ENCODE measurements around the gene TYW1.
"Not testable (repeated sequence)": the region's sequence is repeated elsewhere in the genome, so short reads cannot be mapped to it uniquely, and the experiment has no call there.

The TYW1 gene

DNA sequence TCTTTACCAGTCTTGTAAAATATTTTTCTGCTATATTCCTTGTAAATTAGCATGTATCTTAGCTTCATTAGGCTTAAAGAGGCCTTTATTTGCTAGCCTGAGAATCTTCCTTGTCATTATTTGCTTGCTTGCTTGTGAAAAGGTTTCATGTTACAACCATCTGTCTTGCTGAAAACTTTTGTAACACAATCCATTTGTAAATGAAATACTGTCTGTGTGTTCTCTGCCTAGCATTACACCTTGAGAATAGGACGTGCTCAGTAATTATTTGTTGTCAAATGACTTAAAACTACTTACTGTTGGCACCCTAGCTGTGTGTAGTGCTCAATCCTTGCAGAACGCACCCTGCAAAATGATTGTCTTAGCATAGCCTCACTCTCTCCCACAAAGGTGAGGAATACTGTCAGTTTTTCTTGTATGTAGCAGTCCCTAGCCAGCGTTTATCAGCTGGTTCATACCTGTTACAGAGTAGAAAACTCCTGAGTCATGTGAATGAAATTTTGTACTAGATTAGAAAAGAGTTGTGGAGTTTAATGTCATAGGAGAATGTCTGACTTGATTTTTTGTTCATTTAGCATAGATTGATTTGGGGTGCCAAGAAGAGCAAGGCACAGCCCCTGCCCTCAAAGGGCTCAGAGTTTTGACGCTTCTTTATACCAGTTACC lies 193.3 kb downstream of the TYW1 start:
- CTCF ChIA-PET: not testable (repeated sequence)

DNA sequence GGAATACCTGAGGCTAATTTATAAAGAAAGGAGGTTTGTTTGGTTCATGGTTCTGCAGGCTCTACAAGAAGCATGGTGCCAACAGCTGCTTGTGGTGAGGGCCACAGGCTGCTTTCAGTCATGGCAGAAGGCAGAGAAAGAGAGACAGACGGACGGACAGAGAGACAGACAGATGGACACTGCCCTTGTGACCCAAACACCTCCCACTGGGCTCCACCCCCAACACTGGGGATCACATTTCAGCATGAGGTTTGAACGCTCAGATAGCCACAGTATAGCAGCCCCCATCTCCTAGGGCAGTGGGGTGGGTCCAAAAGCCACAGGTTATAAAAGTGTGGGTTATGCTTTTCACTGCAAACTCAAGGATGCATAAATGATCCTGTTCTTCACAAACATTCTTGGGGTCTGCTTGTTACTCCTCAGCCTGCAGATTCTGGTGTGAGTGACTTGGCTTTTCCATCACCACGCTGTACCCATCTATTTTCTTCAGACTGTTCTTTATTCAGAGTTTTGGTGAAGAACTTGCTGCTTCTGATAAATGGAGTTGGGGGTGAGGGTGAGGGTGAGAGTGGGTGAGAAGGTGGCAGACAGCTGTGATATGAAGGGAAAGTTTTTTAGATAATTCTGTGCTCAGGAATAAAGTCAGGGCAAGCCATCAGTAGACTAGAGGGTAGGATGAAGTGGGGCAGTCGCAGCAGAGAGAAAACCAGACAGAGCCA lies 194.5 kb downstream of the TYW1 start:
- H3K27me3 ChIP-seq (replicated peaks in 2 of 5; ENCODE audit: control insufficient read depth in 4 of 5, insufficient read depth in 5 of 5, low read length in 4 of 5); H3K36me3 ChIP-seq (ENCODE audit: control insufficient read depth in 4 of 4, insufficient read depth in 4 of 4, low read length in 3 of 4); H3K4me1 ChIP-seq (ENCODE audit: control extremely low read depth in 1 of 4, control insufficient read depth in 4 of 4, insufficient read depth in 4 of 4, low read length in 3 of 4); DNase-seq; H3K27ac ChIP-seq (ENCODE audit: insufficient read depth in 1 of 2, low read depth in 1 of 2, low read length in 2 of 2, poor library complexity in 1 of 2, severe bottlenecking in 2 of 2); CTCF ChIA-PET; H3K9me3 ChIP-seq (ENCODE audit: control extremely low read depth in 1 of 5, control insufficient read depth in 4 of 5, insufficient read depth in 2 of 5, low read depth in 1 of 5, low read length in 4 of 5); H3K4me3 ChIP-seq (ENCODE audit: control insufficient read depth in 1 of 7, extremely low read depth in 1 of 7, insufficient read depth in 4 of 7, low read depth in 2 of 7, low read length in 6 of 7); POLR2A ChIA-PET: not testable (repeated sequence)
- WGBS (ENCODE audit: insufficient coverage): 100% methylated on average over 2 of the region's 5 CpGs

More for the DNA sequence above, 193.3 kb downstream of the TYW1 start:
- POLR2A ChIA-PET; H3K27ac ChIP-seq (ENCODE audit: insufficient read depth in 1 of 2, low read depth in 1 of 2, low read length in 2 of 2, poor library complexity in 1 of 2, severe bottlenecking in 2 of 2); DNase-seq; H3K4me1 ChIP-seq (ENCODE audit: control extremely low read depth in 1 of 4, control insufficient read depth in 4 of 4, insufficient read depth in 4 of 4, low read length in 3 of 4); H3K36me3 ChIP-seq (ENCODE audit: control insufficient read depth in 4 of 4, insufficient read depth in 4 of 4, low read length in 3 of 4); H3K9me3 ChIP-seq (ENCODE audit: control extremely low read depth in 1 of 5, control insufficient read depth in 4 of 5, insufficient read depth in 2 of 5, low read depth in 1 of 5, low read length in 4 of 5); H3K27me3 ChIP-seq (replicated peaks in 2 of 5; ENCODE audit: control insufficient read depth in 4 of 5, insufficient read depth in 5 of 5, low read length in 4 of 5); H3K4me3 ChIP-seq (ENCODE audit: control insufficient read depth in 1 of 7, extremely low read depth in 1 of 7, insufficient read depth in 4 of 7, low read depth in 2 of 7, low read length in 6 of 7): not testable (repeated sequence)
- 93% methylated on average over 3 of the region's 4 CpGs for WGBS (ENCODE audit: insufficient coverage)

DNA sequence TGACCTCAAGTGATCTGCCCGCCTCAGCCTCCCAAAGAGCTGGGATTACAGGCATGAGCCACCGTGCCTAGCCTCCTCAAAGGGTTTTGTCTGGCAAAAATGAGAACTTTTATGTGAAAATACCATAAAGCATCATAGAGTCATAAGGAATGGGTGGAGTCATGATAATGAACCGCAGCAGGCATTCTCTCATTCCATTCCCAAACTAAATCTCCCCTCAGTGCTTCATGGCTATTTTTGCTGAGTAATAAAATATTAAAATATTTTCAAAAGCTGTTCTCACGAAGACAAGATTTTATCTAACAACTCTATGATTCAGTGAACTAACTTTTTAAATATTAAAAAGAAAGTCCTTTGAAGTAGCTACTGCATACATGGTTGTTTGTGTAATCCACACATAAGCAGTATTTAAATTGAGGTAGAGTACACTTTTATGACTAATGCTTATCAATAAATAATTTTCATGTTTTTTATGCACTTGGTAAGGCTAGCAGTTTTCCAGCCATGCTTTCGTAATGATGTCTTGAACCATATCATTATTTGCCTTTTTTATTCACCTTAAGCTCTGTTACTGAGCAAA lies 195.6 kb downstream of the TYW1 start:
- DNase-seq; H3K27ac ChIP-seq (ENCODE audit: insufficient read depth in 1 of 2, low read depth in 1 of 2, low read length in 2 of 2, poor library complexity in 1 of 2, severe bottlenecking in 2 of 2); H3K9me3 ChIP-seq (ENCODE audit: control extremely low read depth in 1 of 5, control insufficient read depth in 4 of 5, insufficient read depth in 2 of 5, low read depth in 1 of 5, low read length in 4 of 5); H3K27me3 ChIP-seq (replicated peaks in 2 of 5; ENCODE audit: control insufficient read depth in 4 of 5, insufficient read depth in 5 of 5, low read length in 4 of 5); H3K4me1 ChIP-seq (ENCODE audit: control extremely low read depth in 1 of 4, control insufficient read depth in 4 of 4, insufficient read depth in 4 of 4, low read length in 3 of 4); H3K4me3 ChIP-seq (ENCODE audit: control insufficient read depth in 1 of 7, extremely low read depth in 1 of 7, insufficient read depth in 4 of 7, low read depth in 2 of 7, low read length in 6 of 7); POLR2A ChIA-PET; CTCF ChIA-PET: not testable (repeated sequence)
- peaks cover 0 to 11% (median 1%) of the 10 kb centered on the region in 4 experiments for H3K36me3 ChIP-seq (ENCODE audit: control insufficient read depth in 4 of 4, insufficient read depth in 4 of 4, low read length in 3 of 4)
- no CpG with 5 or more reads among the region's 5 CpGs for WGBS (ENCODE audit: insufficient coverage)

DNA sequence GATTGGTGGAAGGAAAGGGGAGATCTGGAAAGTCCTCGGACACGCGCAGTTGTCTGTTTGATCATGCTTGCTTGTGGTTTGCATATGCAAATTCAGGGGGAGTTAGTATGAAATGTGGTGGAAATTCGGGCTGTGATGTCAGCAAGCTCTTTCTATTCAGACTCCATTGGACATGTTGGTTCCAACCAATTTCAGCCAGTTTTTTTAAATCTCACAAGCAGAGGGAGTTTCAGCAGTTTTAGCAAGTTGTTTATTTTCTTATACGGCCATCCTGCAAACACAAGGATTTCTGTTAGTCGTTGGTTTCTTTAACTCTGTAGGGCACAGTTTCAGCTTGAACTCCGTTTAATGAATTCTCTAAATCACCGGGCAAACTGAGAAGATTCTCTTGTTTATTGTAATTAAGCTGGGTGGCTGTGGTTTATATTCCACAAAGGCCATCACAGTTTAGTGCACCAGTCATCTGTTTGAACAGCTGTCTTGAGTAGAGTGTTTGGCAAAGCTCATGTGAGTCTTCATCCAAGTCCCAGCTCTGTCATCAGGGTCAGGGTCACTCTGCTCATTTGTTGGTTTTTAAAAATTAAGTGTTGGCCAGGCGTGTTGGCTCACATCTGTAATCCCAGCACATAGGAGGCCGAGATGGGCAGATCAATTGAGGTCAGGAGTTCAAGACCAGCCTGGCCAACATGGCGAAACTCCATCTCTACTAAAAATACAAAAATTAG lies 196.4 kb downstream of the TYW1 start:
- H3K4me1 ChIP-seq (ENCODE audit: control extremely low read depth in 1 of 4, control insufficient read depth in 4 of 4, insufficient read depth in 4 of 4, low read length in 3 of 4); H3K4me3 ChIP-seq (ENCODE audit: control insufficient read depth in 1 of 7, extremely low read depth in 1 of 7, insufficient read depth in 4 of 7, low read depth in 2 of 7, low read length in 6 of 7); H3K27ac ChIP-seq (ENCODE audit: insufficient read depth in 1 of 2, low read depth in 1 of 2, low read length in 2 of 2, poor library complexity in 1 of 2, severe bottlenecking in 2 of 2); H3K27me3 ChIP-seq (replicated peaks in 2 of 5; ENCODE audit: control insufficient read depth in 4 of 5, insufficient read depth in 5 of 5, low read length in 4 of 5); CTCF ChIA-PET; H3K9me3 ChIP-seq (ENCODE audit: control extremely low read depth in 1 of 5, control insufficient read depth in 4 of 5, insufficient read depth in 2 of 5, low read depth in 1 of 5, low read length in 4 of 5); POLR2A ChIA-PET; DNase-seq: not testable (repeated sequence)
- peaks cover 0 to 11% (median 1%) of the 10 kb centered on the region in 4 experiments for H3K36me3 ChIP-seq (ENCODE audit: control insufficient read depth in 4 of 4, insufficient read depth in 4 of 4, low read length in 3 of 4)
- WGBS (ENCODE audit: insufficient coverage): 99% methylated on average over 8 of the region's 11 CpGs

DNA sequence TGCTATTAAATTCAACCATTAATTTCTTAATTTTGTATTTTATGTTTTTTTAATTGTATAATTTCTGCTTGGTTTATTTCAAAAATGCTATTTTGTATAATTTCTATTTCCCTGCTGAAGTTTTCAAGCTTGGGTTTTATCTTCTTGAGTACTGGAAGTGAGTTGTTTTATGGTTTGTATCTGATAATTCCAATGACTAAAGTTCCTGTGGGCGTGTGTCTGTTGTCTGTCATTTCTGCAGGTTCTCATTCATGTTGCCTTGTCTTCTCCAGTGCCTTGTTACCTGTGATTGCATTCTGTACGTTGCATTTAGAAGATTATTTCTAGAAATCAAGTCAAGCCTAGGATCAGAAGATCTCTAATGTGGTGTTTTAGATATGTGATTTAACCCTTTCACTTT lies 199.5 kb downstream of the TYW1 start:
- DNase-seq; H3K27ac ChIP-seq (ENCODE audit: insufficient read depth in 1 of 2, low read depth in 1 of 2, low read length in 2 of 2, poor library complexity in 1 of 2, severe bottlenecking in 2 of 2); CTCF ChIA-PET; H3K9me3 ChIP-seq (ENCODE audit: control extremely low read depth in 1 of 5, control insufficient read depth in 4 of 5, insufficient read depth in 2 of 5, low read depth in 1 of 5, low read length in 4 of 5); H3K27me3 ChIP-seq (replicated peaks in 2 of 5; ENCODE audit: control insufficient read depth in 4 of 5, insufficient read depth in 5 of 5, low read length in 4 of 5); POLR2A ChIA-PET; H3K4me3 ChIP-seq (ENCODE audit: control insufficient read depth in 1 of 7, extremely low read depth in 1 of 7, insufficient read depth in 4 of 7, low read depth in 2 of 7, low read length in 6 of 7); H3K4me1 ChIP-seq (ENCODE audit: control extremely low read depth in 1 of 4, control insufficient read depth in 4 of 4, insufficient read depth in 4 of 4, low read length in 3 of 4): not testable (repeated sequence)
- H3K36me3 ChIP-seq (ENCODE audit: control insufficient read depth in 4 of 4, insufficient read depth in 4 of 4, low read length in 3 of 4): peaks cover 0 to 14% (median 1%) of the 10 kb centered on the region in 4 experiments
- no CpG with 5 or more reads among the region's 2 CpGs for WGBS (ENCODE audit: insufficient coverage)

DNA sequence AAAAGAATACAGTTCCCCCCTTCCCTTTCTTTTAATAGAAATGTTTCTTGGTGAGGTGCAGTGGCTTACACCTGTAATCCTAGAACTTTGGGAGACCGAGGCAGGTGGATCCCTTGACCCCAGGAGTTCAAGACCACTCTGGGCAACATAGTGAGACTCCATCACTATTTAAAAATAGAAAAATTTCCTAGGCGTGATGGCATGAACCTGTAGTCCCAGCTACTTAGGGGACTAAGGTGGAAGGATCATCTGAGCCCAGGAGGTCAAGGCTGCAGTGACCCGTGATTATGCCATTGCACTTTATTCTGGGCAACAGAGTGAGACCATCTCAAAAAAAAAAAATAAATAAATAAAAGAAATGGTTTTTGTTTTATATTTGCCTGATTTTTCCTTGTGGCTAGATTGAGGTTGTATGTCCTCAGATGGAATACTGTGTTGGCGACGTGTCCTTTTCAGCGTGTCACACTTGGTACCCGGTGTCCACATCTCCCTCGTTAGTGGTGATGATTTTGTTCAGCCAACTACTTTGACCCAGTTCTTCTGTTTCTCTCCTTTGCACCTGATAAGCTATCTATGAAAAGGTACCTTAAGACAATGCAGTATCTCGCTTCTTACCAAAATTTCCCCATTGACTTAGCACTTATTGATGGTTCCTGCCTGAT lies 202.4 kb downstream of the TYW1 start:
- H3K4me1 ChIP-seq (ENCODE audit: control extremely low read depth in 1 of 4, control insufficient read depth in 4 of 4, insufficient read depth in 4 of 4, low read length in 3 of 4): not testable (repeated sequence)
- no CpG with 5 or more reads among the region's 9 CpGs for WGBS (ENCODE audit: insufficient coverage)

More for the DNA sequence above, 202.4 kb downstream of the TYW1 start:
- H3K36me3 ChIP-seq (ENCODE audit: control insufficient read depth in 4 of 4, insufficient read depth in 4 of 4, low read length in 3 of 4): peaks cover 0 to 14% (median 1%) of the 10 kb centered on the region in 4 experiments
- H3K27me3 ChIP-seq (replicated peaks in 2 of 5; ENCODE audit: control insufficient read depth in 4 of 5, insufficient read depth in 5 of 5, low read length in 4 of 5); DNase-seq; H3K9me3 ChIP-seq (ENCODE audit: control extremely low read depth in 1 of 5, control insufficient read depth in 4 of 5, insufficient read depth in 2 of 5, low read depth in 1 of 5, low read length in 4 of 5); CTCF ChIA-PET; POLR2A ChIA-PET; H3K27ac ChIP-seq (ENCODE audit: insufficient read depth in 1 of 2, low read depth in 1 of 2, low read length in 2 of 2, poor library complexity in 1 of 2, severe bottlenecking in 2 of 2); H3K4me3 ChIP-seq (ENCODE audit: control insufficient read depth in 1 of 7, extremely low read depth in 1 of 7, insufficient read depth in 4 of 7, low read depth in 2 of 7, low read length in 6 of 7): not testable (repeated sequence)

Data from common myeloid progenitor, CD34-positive (primary cell).